ENCODE data around the gene SEC16B.

DNA sequence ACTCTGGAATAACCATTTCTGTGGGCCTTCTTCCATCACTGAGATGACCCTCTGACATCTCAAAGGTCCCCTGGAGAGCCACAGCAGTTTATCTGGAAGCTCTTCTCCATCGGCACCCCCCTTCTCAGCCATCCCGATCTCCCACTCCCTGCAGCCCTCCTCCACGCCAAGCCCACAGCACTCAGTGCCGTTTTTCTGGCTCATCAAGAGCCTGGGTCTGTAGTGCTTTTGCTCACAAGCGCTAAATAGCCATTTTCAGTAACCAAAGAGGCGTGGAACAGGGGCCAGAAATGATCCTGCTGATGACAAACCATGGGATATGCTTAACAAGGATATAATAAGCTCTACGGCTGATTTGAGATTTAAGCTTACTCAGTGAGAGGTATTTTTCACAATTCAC, 17.6 kb downstream of the SEC16B start:
- TF ChIP-seq, protein P1, sequence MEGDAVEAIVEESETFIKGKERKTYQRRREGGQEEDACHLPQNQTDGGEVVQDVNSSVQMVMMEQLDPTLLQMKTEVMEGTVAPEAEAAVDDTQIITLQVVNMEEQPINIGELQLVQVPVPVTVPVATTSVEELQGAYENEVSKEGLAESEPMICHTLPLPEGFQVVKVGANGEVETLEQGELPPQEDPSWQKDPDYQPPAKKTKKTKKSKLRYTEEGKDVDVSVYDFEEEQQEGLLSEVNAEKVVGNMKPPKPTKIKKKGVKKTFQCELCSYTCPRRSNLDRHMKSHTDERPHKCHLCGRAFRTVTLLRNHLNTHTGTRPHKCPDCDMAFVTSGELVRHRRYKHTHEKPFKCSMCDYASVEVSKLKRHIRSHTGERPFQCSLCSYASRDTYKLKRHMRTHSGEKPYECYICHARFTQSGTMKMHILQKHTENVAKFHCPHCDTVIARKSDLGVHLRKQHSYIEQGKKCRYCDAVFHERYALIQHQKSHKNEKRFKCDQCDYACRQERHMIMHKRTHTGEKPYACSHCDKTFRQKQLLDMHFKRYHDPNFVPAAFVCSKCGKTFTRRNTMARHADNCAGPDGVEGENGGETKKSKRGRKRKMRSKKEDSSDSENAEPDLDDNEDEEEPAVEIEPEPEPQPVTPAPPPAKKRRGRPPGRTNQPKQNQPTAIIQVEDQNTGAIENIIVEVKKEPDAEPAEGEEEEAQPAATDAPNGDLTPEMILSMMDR (IDR thresholded peaks at IDR 0.05 in 8 of 11, conservative IDR thresholded peaks at IDR 0.05 in 3 of 11): no peak
- TF ChIP-seq POLR2AphosphoS5 (IDR thresholded peaks at IDR 0.05): no peak
